ENCODE measurements around the gene HMX1. TPM values are rescaled to one million over a fixed set of nuclear protein-coding genes. Genes with fewer than 3 reads are reported as not detected.

The HMX1 gene
- total and polyA plus RNA-seq, 12 donors: 2.7 TPM; not detected in 11

GRCh38 chr4:8919651-8920288, 48.1 kb upstream of the HMX1 start:
- intact Hi-C loops (cut with DNase I): loop anchor here (10.0 kb wide), 1 partner anchor 315 kb away; no protein-coding TSS in a partner anchor
- no peak overlapping the region for H3K4me3 ChIP-seq
- H3K36me3 ChIP-seq (replicated peaks in 1 of 2): no peaks in the 10 kb centered on the region
- TF ChIP-seq POLR2A (IDR thresholded peaks at IDR 0.05): no peak
- TF ChIP-seq, protein P1, sequence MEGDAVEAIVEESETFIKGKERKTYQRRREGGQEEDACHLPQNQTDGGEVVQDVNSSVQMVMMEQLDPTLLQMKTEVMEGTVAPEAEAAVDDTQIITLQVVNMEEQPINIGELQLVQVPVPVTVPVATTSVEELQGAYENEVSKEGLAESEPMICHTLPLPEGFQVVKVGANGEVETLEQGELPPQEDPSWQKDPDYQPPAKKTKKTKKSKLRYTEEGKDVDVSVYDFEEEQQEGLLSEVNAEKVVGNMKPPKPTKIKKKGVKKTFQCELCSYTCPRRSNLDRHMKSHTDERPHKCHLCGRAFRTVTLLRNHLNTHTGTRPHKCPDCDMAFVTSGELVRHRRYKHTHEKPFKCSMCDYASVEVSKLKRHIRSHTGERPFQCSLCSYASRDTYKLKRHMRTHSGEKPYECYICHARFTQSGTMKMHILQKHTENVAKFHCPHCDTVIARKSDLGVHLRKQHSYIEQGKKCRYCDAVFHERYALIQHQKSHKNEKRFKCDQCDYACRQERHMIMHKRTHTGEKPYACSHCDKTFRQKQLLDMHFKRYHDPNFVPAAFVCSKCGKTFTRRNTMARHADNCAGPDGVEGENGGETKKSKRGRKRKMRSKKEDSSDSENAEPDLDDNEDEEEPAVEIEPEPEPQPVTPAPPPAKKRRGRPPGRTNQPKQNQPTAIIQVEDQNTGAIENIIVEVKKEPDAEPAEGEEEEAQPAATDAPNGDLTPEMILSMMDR (IDR thresholded peaks at IDR 0.05): no peak
- H3K4me1 ChIP-seq (replicated peaks in 1 of 2): no peaks in the 10 kb centered on the region
- H3K27me3 ChIP-seq: peaks cover 10% of the 10 kb centered on the region
- DNase-seq: peak in 2 of 7 donors; percentile 7 to 20
- 56 to 65% (median 62%) methylated on average over 5 to 16 of the region's 16 CpGs for WGBS, 4 donors
- no peak overlapping the region for H3K27ac ChIP-seq
- H3K9me3 ChIP-seq (replicated peaks in 1 of 3): no peaks in the 10 kb centered on the region

DNA sequence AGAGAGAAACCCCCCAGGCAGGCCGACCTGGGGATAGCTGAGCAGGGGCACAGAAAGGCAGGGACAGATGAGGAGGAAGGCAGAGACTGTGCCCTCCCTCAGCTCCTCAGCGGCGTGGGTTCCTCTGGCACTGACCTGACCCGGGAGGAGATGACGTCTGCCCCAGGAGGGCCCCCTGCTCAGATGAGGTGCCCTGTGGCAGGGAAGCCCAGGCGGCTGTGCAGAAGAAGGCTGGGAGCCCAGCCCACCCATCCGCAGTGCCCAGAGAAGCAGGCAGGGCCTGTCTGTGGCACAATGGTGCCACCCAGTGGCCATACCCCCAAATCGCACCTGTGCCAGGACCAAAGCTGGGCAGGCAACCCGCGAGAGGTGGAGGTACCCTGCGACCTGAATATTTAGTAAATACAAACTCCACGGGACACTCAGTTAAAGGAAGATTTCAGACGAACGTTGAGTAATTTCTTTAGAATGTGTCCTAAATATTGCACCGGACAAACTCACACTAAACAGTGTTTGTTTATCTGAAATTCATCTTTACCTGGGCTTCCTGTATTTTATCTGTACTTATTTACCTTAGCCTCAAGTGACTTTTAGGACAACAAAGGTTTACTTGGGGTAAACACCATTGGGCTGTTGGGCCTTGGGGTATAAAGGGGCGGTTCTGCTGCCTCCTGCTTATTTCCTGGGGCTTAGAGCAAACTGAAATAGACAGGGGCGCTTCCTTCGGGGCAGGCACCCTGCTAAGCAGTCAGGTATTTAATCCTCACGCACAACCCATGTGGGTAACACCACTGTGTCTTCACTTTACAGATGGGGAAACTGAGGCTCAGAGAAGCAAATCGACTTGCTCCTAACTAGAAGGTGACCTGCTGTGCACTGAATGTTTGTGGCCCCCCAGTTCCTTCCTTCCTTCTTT, 46.5 kb upstream of the HMX1 start:
- no peak for TF ChIP-seq POLR2A (IDR thresholded peaks at IDR 0.05)
- TF ChIP-seq, protein P1 (IDR thresholded peaks at IDR 0.05): peak; percentile 56 to 82 (median 73)

GRCh38 chr4:8917321-8917811, 45.7 kb upstream of the HMX1 start:
- H3K27ac ChIP-seq: no peak overlapping the region
- TF ChIP-seq POLR2A (IDR thresholded peaks at IDR 0.05): no peak
- TF ChIP-seq, protein P1 (IDR thresholded peaks at IDR 0.05): no peak
- no peaks in the 10 kb centered on the region for H3K36me3 ChIP-seq (replicated peaks in 1 of 2)
- H3K4me3 ChIP-seq: no peak overlapping the region
- peaks cover 10% of the 10 kb centered on the region for H3K27me3 ChIP-seq
- WGBS, 4 donors: 80 to 93% (median 83%) methylated on average over 5 to 12 of the region's 12 CpGs
- DNase-seq: peak in 2 of 7 donors; percentile 12 to 35
- no peaks in the 10 kb centered on the region for H3K9me3 ChIP-seq (replicated peaks in 1 of 3)
- H3K4me1 ChIP-seq (replicated peaks in 1 of 2): no peaks in the 10 kb centered on the region
- intact Hi-C loops (cut with DNase I): loop anchor here (10.0 kb wide), 1 partner anchor 313 kb away; no protein-coding TSS in a partner anchor

More for the DNA sequence above, 46.5 kb upstream of the HMX1 start:
- no peaks in the 10 kb centered on the region for H3K4me1 ChIP-seq (replicated peaks in 1 of 2)
- peaks cover 10% of the 10 kb centered on the region for H3K27me3 ChIP-seq
- H3K9me3 ChIP-seq (replicated peaks in 1 of 3): no peaks in the 10 kb centered on the region
- no peak overlapping the region for H3K4me3 ChIP-seq
- H3K27ac ChIP-seq: no peak overlapping the region
- intact Hi-C loops (cut with DNase I): loop anchor here (10.0 kb wide), 1 partner anchor 313 kb away; no protein-coding TSS in a partner anchor
- no peaks in the 10 kb centered on the region for H3K36me3 ChIP-seq (replicated peaks in 1 of 2)
- WGBS, 4 donors: 9 to 14% (median 13%) methylated on average over 13 to 20 of the region's 20 CpGs
- DNase-seq: peak; percentile 35 to 72 (median 61)

GRCh38 chr4:8916906-8917305, 45.3 kb upstream of the HMX1 start:
- peak in 1 of 7 donors; percentile 2 for DNase-seq
- intact Hi-C loops (cut with DNase I): loop anchor here (10.0 kb wide), 1 partner anchor 312 kb away; no protein-coding TSS in a partner anchor
- no peak overlapping the region for H3K4me3 ChIP-seq
- no peak overlapping the region for H3K27ac ChIP-seq
- no peaks in the 10 kb centered on the region for H3K36me3 ChIP-seq (replicated peaks in 1 of 2)
- 82 to 100% (median 87%) methylated on average over 1 to 2 of the region's 2 CpGs for WGBS, 4 donors
- H3K4me1 ChIP-seq (replicated peaks in 1 of 2): no peaks in the 10 kb centered on the region
- H3K9me3 ChIP-seq (replicated peaks in 1 of 3): no peaks in the 10 kb centered on the region
- H3K27me3 ChIP-seq: peaks cover 10% of the 10 kb centered on the region
- TF ChIP-seq, protein P1 (IDR thresholded peaks at IDR 0.05): no peak
- TF ChIP-seq POLR2A (IDR thresholded peaks at IDR 0.05): no peak
